HEK293 (cell line): ENCODE results near the gene GIT1.

Experiments
- CTCF ChIP-seq: fragments of 450-650 bp; formaldehyde crosslinking; IDR thresholded peaks from 2 replicates; pipeline ENCODE4 v1.5.1; 2016; ENCODE audit warnings: missing biosample characterization, missing genetic modification characterization
- REST ChIP-seq: fragments of 450-650 bp; formaldehyde crosslinking; IDR thresholded peaks from 2 replicates; pipeline ENCODE4 v1.5.1; 2016; ENCODE audit warnings: missing biosample characterization, missing genetic modification characterization
- ZNF18 ChIP-seq: fragments of 450-650 bp; formaldehyde crosslinking; IDR thresholded peaks from 2 replicates; pipeline ENCODE4 v1.5.1; 2016; ENCODE audit warnings: missing biosample characterization, missing genetic modification characterization
- ZNF184 ChIP-seq: fragments of 450-650 bp; IDR thresholded peaks from 2 replicates; pipeline ENCODE4 v1.5.1; 2018; ENCODE audit warnings: missing biosample characterization, mild to moderate bottlenecking, missing genetic modification characterization

GRCh38 chr17:29612404-29613280 lies 23.2 kb upstream of the GIT1 start:
- TF ChIP-seq ZNF184 (tag by site-specific recombination) (no peak), REST (no peak), CTCF (tag by site-specific recombination) (no peak), ZNF18 (tag by site-specific recombination) (no peak)
